ENCODE measurements around the gene MGLL.

Gene MGLL

GRCh38 chr3:127792541-127793292 is 29.6 kb downstream of the MGLL start:
- H3F3A ChIP-seq (ENCODE audit: insufficient read depth, low read length) = no peaks in the 10 kb centered on the region
- H3K4me1 ChIP-seq (ENCODE audit: insufficient read depth, low read length, severe bottlenecking) = no peaks in the 10 kb centered on the region
- H3K4me3 ChIP-seq (ENCODE audit: low read depth, low read length, poor library complexity, severe bottlenecking) = no peak overlapping the region
- H3K27me3 ChIP-seq (ENCODE audit: insufficient read depth, low read length) = no peaks in the 10 kb centered on the region; the same call in 1 of the 2 replicates
- TF ChIP-seq EZH2 (IDR thresholded peaks at IDR 0.05; ENCODE audit: borderline replicate concordance, low read length) = no peak
- TF ChIP-seq, protein P1, sequence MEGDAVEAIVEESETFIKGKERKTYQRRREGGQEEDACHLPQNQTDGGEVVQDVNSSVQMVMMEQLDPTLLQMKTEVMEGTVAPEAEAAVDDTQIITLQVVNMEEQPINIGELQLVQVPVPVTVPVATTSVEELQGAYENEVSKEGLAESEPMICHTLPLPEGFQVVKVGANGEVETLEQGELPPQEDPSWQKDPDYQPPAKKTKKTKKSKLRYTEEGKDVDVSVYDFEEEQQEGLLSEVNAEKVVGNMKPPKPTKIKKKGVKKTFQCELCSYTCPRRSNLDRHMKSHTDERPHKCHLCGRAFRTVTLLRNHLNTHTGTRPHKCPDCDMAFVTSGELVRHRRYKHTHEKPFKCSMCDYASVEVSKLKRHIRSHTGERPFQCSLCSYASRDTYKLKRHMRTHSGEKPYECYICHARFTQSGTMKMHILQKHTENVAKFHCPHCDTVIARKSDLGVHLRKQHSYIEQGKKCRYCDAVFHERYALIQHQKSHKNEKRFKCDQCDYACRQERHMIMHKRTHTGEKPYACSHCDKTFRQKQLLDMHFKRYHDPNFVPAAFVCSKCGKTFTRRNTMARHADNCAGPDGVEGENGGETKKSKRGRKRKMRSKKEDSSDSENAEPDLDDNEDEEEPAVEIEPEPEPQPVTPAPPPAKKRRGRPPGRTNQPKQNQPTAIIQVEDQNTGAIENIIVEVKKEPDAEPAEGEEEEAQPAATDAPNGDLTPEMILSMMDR (IDR thresholded peaks at IDR 0.05; ENCODE audit: low read length) = no peak
- no peak overlapping the region for H2AFZ ChIP-seq (ENCODE audit: low read length)
- H3K4me2 ChIP-seq (ENCODE audit: low read length) = no peak overlapping the region
- H4K20me1 ChIP-seq (ENCODE audit: insufficient read depth, low read length) = no peaks in the 10 kb centered on the region
- H3K36me3 ChIP-seq (ENCODE audit: insufficient read depth, low read length) = no peaks in the 10 kb centered on the region
- H3K27ac ChIP-seq (ENCODE audit: low read depth, low read length, poor library complexity, severe bottlenecking) = no peak overlapping the region
- no peaks in the 10 kb centered on the region for H3K9me3 ChIP-seq (ENCODE audit: low read length)
- H3K9ac ChIP-seq (ENCODE audit: low read length) = no peak overlapping the region
- H3K79me2 ChIP-seq (ENCODE audit: insufficient read depth, low read length) = no peaks in the 10 kb centered on the region
- H3K9me2 ChIP-seq (ENCODE audit: low read depth, low read length) = no peaks in the 10 kb centered on the region

GRCh38 chr3:127791221-127791913 is 30.9 kb downstream of the MGLL start:
- TF ChIP-seq, protein P1 (IDR thresholded peaks at IDR 0.05; ENCODE audit: low read length) = peak; percentile 20; the same call in 1 of the 2 replicates
- TF ChIP-seq EZH2 (IDR thresholded peaks at IDR 0.05; ENCODE audit: borderline replicate concordance, low read length) = no peak
- no peaks in the 10 kb centered on the region; the same call in 1 of the 2 replicates for H3K27me3 ChIP-seq (ENCODE audit: insufficient read depth, low read length)
- no peak overlapping the region for H3K9ac ChIP-seq (ENCODE audit: low read length)
- no peak overlapping the region for H3K27ac ChIP-seq (ENCODE audit: low read depth, low read length, poor library complexity, severe bottlenecking)
- no peaks in the 10 kb centered on the region for H4K20me1 ChIP-seq (ENCODE audit: insufficient read depth, low read length)
- H3K79me2 ChIP-seq (ENCODE audit: insufficient read depth, low read length) = no peaks in the 10 kb centered on the region
- H3K4me3 ChIP-seq (ENCODE audit: low read depth, low read length, poor library complexity, severe bottlenecking) = no peak overlapping the region
- no peak overlapping the region for H2AFZ ChIP-seq (ENCODE audit: low read length)
- H3K9me3 ChIP-seq (ENCODE audit: low read length) = no peaks in the 10 kb centered on the region
- no peaks in the 10 kb centered on the region for H3K4me1 ChIP-seq (ENCODE audit: insufficient read depth, low read length, severe bottlenecking)
- no peaks in the 10 kb centered on the region for H3K36me3 ChIP-seq (ENCODE audit: insufficient read depth, low read length)
- H3K4me2 ChIP-seq (ENCODE audit: low read length) = no peak overlapping the region
- H3K9me2 ChIP-seq (ENCODE audit: low read depth, low read length) = no peaks in the 10 kb centered on the region
- H3F3A ChIP-seq (ENCODE audit: insufficient read depth, low read length) = no peaks in the 10 kb centered on the region

DNA sequence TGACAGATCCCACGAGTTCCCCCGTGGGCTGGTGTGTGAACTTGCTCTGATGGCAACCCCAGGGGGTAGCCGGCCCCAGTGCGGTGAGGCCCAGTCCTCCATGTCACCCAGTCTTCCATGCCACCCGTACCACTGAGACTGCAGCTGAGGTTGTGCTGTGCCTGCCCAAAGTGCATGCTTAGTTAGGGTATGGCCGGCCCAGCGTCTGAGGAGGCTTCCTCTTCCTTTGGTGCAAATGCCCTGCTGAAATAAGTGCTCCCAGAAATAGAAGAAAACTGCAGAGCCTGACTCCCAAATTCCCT is 31.5 kb downstream of the MGLL start:
- no peaks in the 10 kb centered on the region for H3F3A ChIP-seq (ENCODE audit: insufficient read depth, low read length)
- no peaks in the 10 kb centered on the region for H3K4me1 ChIP-seq (ENCODE audit: insufficient read depth, low read length, severe bottlenecking)
- TF ChIP-seq EZH2 (IDR thresholded peaks at IDR 0.05; ENCODE audit: borderline replicate concordance, low read length) = no peak
- TF ChIP-seq, protein P1 (IDR thresholded peaks at IDR 0.05; ENCODE audit: low read length) = no peak
- H2AFZ ChIP-seq (ENCODE audit: low read length) = no peak overlapping the region
- H3K9ac ChIP-seq (ENCODE audit: low read length) = no peak overlapping the region
- H3K9me2 ChIP-seq (ENCODE audit: low read depth, low read length) = no peaks in the 10 kb centered on the region
- H3K4me2 ChIP-seq (ENCODE audit: low read length) = no peak overlapping the region
- no peaks in the 10 kb centered on the region; the same call in 1 of the 2 replicates for H3K27me3 ChIP-seq (ENCODE audit: insufficient read depth, low read length)
- H3K79me2 ChIP-seq (ENCODE audit: insufficient read depth, low read length) = no peaks in the 10 kb centered on the region
- no peaks in the 10 kb centered on the region for H3K9me3 ChIP-seq (ENCODE audit: low read length)
- H3K4me3 ChIP-seq (ENCODE audit: low read depth, low read length, poor library complexity, severe bottlenecking) = no peak overlapping the region
- H3K36me3 ChIP-seq (ENCODE audit: insufficient read depth, low read length) = no peaks in the 10 kb centered on the region
- H4K20me1 ChIP-seq (ENCODE audit: insufficient read depth, low read length) = no peaks in the 10 kb centered on the region
- no peak overlapping the region for H3K27ac ChIP-seq (ENCODE audit: low read depth, low read length, poor library complexity, severe bottlenecking)

Measured in OCI-LY1 (cell line).